Stimulated activated CD8-positive, alpha-beta memory T cell treated with anti-CD3 and anti-CD28 coated beads, Interleukin-12 subunit alpha, Interleukin-12 subunit beta, amount 100 ng/mL, for 4 hours (primary cell): Measurements from ENCODE around the gene FRMD4B.
"Not testable (repeated sequence)": the region's sequence is repeated elsewhere in the genome, so short reads cannot be mapped to it uniquely, and the experiment has no call there.

ENCODE experiments used
- DNase-seq: peaks from one replicate; pipeline ENCODE4 v3.0.0-alpha.2; 2020; ENCODE audit warnings: low read depth

The FRMD4B gene

DNA sequence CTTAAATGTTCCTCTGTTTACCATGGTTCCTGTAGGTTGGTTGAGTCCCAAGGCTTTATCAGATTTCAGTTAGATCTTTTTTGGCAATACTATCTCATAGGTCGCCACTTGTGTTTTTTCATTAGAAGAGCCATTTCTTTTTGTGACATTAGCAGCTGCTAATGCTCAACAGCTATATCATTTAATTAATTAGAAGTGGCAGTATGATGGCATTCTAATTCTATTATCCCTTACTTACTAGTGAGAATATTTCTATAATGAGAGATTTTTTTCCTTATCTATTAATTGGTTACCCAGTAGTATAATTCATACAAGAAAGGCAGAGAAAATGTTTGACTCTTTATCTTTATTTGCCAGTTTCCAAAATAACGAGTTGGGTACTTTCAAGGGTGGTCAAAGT, 25.2 kb downstream of the FRMD4B start:
- no peak for DNase-seq

DNA sequence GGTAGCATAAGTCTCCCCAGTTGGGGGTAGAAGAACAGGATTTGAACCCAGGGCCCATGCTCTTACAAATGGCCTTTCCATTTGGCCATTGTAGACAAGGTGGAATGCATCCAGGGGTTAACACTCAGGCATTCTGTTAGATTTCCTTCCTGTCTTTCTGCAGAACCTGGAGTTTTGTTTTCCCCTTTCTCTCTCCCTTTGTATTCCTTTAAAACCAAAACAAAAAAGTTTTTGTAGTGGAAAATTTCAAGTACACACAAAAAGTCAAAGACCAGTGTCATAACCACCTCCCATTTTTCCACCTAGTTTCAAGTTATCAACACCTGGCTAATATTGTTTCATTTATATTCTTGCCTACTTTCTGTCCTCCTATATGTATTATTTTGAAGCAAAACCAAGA, 26.0 kb downstream of the FRMD4B start:
- DNase-seq: no peak

DNA sequence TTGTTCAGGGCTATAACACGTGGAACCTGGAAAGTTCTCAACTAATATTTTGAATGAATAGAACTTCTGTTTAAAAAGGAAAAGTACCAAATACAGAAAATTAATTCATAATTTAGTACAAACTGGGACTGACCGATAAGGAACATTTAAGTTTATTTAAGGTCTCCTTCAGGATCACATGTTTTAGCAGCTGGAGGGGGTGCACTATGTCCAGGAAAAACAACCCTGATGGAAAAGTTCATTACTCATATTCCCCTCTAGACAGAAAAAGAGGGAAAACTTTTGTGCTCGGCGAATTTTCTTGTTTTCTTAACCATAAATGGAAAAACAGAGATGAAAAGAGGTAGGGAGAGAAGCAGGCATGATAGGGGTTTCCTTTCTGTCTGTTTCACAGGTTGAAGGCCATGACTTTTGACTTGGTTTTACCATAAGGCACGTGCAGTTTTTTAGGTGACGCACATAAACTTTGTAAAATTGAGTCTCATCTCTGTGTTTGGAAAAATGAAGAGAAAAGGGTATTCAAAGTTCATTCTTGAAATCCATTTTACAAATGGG, 26.5 kb downstream of the FRMD4B start:
- no peak for DNase-seq

DNA sequence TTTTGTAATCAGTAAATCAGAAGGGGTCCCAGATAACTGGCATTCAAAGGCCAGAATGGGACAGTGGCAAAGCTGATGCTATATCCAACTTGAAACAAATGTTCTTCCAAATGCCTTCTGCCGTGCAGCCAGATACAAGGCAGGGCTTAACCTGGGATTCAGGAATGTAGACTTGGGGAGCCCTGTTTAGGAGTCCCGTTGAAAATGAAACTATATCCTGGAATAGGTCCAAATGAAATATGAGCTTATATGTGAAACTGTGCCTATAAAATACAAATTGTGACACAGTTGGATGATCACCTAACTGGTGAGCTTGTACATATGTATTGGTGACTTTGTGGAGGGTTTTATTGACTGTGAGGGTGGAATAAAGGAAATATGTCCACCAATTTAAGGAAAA, 28.7 kb downstream of the FRMD4B start:
- no peak for DNase-seq

DNA sequence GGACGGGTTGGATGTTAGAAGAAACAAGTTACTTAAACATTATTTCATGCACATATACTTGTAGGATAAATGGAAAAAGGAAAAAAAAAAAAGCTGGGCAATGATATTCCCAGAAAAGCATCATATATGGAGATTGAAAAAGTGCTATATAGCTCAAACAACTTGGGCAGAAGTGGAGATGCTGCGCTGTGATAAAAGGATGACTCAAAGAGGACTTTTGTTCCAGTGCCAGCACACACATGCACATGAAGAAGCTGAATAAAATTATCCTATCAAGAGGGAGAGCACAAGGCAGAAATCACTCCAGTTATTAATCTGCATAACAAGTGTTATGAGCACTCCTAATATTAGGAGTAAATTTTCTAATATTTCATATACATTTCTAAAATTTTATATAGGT, 30.9 kb downstream of the FRMD4B start:
- DNase-seq: no peak

DNA sequence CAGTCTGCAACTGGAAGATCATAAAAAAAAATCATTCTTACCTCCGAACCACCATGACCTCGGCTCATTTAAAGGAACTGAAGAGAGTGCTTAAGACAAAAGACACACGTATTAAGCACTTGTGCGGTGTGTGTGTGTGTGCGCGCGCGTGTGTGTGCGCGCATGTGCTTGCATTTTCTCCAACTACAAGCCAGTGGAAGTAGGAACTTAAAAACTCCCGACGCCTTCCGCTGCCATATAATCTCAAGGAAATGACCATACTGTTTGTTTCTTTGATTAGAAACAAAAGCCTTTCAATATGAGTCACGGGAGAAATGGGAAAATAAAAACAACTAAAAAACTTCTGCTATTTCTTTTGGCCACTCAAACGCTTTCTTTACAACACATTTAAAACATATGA, 32.4 kb downstream of the FRMD4B start:
- no peak for DNase-seq

DNA sequence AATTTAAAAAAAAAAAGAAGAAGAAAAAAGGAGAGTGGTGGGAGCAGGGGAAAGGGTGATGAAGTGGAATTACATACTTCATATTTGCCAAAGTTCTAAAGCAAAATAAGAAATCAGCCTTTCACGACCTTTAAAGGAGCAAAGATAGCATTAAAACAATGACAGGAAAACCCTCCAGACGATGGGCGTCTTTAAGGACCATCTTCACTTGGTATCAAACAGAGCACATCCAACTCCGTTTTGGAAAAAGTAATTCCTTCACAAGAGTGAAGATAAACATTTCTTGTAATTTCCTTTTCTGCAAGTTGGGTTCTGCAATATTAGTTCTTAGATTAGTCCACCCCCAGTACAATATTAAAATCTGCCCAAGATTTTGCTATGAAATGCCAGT, 32.8 kb downstream of the FRMD4B start:
- no peak for DNase-seq

DNA sequence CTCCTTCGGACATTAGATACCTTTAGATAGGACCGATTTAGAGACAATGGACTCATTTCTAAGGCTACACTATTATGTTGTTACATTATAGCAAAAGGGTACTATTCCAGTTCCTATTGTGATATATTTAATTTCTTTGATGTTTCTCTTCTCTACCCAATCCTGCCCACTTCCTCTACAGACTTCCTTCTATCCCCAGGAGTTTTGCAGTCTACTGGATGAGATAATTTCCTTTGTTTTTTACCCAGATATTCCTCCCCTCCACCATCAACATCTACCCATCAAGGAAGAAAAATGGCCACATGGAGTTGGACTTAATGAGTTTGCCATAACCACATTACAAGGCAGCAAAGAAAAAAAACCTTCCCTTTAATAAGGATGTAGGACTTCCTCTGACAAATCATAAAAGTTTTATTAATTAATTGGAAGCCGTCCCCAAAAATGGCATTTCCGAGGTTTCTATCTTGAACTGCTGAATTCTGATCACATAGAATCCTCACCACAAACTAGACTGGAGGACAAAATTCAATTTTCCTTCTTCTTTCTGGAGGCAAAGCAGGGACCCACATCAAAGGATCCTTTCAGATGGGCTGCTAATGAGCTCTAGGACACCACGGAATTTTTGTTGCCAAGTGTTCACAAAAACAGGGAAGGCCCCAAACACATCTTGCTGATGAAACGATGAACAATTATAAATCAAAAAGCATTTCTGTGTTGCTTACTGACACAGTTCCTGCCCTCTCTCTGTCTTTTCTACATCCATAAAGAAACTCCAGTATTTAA, 33.4 kb downstream of the FRMD4B start:
- no peak for DNase-seq

DNA sequence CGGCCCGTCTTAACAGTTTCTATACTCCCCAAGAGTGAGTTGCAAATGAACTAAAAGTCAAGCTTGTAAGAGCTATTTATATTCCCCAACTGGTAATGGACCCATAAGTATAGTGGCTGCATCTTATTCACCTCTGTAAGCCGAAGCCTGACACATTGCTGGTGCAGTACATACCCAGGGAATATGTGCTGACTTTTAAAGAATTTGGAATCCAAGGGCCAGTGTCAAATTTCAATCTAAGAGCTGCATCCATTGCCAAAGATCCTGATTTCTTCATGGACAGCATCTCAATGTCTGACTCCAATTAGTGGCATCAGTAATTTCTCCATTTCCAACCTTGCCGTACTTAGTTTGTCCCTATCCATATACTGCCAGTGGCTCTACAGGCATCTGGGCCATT, 42.0 kb downstream of the FRMD4B start:
- no peak for DNase-seq

DNA sequence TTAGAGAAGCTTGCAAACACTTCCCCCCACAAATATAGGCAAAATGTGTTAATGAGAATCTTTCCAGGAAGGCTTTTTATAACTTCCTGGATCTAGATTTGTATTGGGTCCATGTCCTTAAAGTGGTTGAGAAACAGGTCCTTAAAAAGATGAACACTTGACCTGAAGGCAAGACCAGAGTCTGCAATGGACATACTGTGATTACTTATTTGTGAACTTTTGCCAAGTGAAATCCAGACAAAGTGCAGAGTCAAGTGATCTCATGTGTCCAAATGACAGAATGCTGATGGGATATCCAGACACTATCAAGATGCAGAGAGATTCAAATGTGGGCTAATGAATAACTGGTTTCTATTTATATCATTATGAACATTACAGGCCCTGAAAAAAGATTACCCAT, 43.8 kb downstream of the FRMD4B start:
- DNase-seq: no peak

DNA sequence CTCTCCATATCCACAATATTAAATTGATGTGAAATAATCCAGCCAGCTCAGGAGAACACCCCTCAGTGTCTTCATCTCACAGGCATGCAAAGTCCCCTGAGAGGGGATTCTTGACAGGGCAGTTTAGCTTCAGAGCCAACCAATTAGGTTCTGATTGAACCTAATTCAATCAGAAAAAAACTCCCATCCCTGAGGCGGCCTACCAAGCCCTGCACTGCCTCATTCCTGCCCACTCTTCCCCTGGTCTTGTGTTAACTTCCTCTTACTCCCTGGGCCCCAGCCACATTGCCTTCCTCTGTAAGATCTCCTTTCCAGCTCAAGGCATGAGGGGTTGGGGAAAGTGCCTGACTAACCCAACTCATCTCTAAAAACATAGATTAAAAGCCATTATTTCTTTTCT, 46.1 kb downstream of the FRMD4B start:
- no peak for DNase-seq

DNA sequence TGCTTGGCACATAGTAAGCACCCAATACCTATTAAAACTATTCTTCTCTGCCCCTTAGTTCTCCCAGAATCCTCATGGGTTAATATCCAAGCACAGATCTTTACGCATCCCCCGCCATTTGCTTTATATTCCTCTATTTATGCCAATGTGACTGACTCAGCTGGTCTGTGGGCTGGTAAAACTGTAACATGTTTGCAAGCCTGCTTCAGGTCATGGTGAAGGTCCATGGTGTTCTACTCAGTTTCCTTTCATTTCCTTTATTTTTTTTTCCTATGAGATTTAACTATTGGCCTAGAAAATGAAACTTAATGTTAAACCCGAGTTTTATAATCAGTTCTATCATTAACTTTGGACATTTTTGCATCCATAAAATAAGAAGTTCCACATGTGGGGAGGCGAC, 47.0 kb downstream of the FRMD4B start:
- DNase-seq: no peak

DNA sequence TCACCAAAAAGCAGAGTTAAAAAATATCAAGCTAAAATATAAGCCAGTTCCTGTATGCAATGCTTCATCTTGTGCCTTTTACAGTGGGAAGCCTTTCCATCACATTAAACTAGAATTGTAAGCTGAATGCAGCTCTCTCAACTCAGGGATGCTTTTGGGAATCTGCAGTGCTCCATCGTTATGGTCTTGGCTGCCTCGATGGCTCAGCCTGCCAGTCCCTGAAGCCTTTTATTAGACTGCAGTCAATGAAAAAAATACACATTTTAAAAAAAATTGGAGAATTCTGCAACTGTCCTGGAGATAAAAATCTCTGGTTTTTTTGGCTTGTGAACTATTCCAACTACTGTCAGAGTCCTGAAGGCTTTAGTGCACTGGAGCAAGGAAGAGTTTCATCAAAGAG, 53.0 kb downstream of the FRMD4B start:
- no peak for DNase-seq

DNA sequence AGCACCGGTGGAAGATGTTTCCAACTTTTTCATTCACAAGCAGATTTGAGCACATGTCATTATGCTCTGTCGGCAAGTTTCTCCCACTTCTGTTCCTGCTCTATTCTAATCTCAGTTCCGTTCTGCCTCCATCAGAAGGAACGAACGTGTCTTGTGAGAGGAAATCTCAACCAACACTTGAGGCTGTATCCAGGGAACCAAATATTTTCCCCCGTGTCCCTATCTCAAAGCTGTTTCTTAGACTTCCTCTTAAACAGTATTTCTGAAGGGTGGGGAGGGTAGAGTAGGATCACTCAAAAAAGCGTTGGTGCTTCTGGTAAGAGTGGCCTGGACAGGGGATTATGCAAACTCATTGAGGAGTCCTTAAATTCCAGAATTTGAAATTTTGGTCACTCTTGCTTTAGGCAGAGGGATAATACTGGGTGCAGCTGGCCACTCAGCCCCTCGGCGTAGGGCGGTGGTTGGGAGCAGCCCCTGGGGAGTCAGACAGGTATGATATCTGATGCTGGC, 54.9 kb downstream of the FRMD4B start:
- DNase-seq: no peak

DNA sequence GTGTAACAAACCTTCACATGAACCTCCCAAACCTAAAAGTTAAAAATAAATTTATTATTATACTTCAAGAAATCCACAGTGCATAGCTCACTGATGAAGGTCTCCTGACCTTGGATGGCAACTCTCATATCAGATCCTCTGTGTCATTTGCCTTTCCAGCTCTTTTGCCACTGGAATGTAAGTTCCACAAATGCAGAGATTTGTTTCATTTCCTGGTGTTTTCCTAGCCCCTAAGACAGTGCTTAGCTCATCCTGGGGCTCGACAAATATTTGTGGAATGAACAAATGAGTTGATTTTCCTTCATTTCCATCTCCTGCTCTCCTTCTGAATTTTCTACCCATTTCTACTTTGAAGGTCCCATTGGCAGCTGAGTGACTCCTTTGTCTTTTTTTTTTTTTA, 56.0 kb downstream of the FRMD4B start:
- DNase-seq: no peak

DNA sequence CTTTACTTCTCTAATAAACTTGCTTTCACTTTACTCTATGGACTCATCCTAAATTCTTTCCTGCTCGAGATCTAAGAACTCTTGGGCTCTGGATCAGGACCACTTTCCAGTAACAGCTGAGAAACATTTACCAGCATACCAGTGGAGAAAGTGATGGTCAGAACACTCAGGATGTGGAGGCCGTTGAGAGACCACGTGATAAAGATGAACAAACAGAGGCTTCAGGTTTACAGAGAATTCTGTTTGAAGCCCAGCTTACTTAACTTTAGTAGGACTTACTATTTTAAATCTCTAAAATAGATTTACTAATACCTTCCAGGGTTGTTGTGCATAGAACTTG, 57.0 kb downstream of the FRMD4B start:
- no peak for DNase-seq

DNA sequence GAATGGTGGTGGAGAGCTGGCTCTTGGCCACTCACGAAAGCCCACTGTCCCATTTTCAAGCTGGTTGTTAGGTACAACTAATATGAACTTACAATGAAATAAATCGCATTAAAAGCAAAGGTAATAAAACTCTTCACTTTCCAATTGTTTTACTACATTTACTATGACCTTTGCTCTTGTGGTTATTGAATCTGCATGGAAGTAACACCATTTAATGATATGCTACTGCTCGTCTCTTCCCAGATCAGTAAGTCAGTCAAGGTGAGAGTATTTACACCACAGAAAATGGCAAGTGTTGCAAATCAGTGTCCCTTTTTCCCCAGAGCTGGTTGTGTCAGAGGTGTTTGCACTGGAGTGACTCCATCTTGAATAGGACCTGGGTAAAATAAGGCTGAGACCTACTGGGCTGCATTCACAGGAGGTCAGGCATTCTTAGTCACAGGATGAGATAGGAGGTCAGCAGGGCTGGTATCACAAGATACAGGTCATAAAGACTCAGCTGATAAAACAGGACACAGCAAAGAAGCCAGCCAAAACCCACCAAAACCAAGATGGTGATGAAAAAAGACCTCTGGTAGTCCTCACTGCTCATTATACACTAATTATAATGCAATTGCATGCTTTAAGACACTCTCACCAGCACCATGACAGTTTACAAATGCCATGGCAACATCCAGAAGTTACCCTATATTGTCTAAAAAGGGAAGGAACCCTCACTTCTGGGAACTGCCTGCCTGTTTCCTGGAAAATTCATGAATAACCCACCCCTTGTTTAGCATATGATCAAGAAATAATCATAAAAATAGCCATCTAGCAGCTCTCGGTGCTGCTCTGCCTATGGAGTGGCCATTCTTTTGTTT, 57.6 kb downstream of the FRMD4B start:
- DNase-seq: no peak

DNA sequence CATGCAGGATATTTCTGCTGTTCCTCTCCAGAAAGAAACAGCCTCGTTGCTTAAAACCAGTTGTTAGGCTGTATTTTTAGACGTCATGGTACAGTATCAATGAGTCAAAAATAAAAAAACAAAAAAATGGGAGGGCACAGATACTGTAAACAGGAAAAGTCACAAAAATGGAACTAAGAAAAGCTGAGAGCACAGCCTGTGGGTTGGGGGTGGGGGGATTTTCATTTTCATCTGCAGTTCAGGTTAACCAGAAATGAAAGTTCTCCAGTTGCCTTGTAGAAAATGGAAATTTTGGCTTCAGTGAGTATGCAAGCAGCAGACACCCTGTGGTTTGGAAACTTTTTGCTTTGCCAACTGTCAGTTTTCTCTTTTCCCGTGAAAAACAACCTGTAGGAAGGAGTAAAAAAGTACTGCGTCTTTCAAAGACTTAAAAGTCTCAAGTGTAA, 59.0 kb downstream of the FRMD4B start:
- peak; percentile 7 for DNase-seq

DNA sequence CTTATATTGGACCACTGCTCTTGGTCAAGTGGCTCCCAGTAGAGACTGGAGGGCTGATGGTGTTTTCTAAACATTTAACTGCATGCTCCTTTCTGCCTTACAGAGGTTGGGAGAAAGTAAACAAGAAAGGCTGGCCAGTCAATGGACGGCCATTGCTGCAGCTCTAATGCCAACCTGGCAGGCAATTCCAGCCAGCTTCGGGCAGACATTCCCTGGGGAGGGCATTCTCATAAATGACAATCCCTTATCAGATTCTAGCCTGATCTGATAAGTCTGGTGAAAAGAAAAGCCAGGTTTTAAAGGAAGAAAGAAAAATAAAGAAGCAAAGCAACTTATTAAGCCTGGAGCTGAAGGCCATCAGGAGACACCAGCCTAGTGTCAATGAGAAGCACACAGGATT, 60.7 kb downstream of the FRMD4B start:
- DNase-seq: no peak

DNA sequence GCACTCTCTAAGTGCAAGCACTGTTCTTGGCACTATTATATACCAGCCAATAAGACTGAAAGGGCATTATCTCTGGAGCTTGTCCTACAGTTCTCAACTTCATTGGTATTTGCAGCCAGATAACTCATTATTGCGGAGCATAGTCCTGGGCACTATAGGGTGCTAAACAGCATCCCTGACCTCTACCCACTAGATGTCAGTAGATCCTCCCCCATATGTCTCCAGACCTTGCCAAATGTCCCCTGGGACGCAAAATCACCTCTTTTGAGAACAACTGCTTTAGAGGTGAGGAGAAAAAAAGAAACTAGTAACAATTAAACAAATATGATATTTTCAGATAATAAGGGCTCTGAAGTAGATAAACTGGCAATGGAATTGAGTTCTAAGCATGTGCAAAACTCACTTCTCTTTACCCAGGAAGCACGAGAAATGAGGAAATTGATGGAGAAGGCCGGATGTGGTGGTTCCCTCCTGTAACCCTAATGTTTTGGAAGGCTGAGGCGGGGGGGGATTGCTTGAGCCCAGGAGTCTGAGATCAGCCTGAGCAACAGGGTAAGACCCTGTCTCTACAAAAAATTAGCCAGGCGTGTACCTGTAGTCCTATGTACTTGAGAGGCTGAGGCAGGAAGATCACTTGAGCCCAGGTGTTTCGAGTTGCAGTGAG, 61.4 kb downstream of the FRMD4B start:
- no peak for DNase-seq

DNA sequence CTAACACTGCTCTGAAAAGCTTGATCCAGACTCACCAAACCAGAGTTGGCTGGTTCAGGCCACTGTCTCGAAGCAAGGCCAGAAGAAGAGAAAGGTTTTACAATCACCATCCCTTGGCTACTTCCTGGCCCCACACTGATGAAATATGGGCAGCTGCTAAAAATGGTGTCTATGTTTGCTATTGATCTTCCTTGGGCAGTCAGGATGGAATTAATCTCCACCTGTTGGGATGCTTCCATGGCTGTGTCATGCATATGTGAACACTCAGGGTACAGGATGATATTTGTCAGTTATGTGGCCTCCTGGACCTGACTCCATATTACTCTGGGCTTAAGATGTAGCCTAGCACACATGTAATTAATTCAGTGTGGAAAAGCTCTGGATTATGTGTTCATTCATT, 61.9 kb downstream of the FRMD4B start:
- DNase-seq: no peak

DNA sequence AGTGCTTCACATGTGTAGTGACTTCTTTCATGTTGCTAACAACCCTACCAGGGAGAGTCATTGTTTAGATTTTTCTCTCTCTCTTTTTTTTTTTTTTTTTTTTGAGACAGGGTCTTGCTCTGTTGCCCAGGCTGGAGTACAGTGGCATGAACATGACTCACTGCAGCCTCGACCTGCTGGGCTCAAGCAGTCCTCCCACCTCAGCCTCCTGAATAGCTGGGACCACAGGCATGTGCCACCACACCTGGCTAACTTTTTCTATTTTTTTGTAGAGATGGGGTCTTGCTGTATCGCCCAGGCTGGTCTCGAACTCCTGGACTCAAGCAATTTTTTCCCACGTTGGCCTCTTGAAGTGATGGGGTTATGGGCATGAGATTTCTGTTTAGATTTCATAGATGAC, 63.4 kb downstream of the FRMD4B start:
- DNase-seq: not testable (repeated sequence)

DNA sequence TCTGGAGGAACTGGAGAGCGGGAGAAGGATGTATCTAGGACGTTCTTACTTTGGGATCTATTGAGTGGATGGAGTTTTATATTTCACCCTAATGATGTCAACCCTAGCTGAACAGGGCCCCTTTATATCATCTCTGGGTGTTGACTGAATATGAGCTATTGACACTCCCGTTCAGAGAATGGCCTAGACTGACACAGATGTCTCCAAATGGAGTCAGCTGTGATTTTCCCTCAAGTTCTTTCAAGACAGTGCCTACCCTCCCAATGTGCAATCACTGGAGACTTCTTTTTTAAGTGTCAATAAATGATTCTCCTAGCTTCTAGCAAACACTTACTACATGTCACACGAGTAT, 63.8 kb downstream of the FRMD4B start:
- no peak for DNase-seq
